NCI-H524 (cell line): Measurements from ENCODE around the gene LCT.
"Not testable (repeated sequence)": the region's sequence is repeated elsewhere in the genome, so short reads cannot be mapped to it uniquely, and the experiment has no call there.

Experiments used
- DNase-seq, 2 experiments: peaks; one replicate each; lab custom pipeline; 2025; lab: John Stamatoyannopoulos, UW

Gene LCT

GRCh38 chr2:135831180-135831812 is 5.7 kb downstream of the LCT start:
- DNase-seq, result no peak

GRCh38 chr2:135829378-135830135 is 7.4 kb downstream of the LCT start:
- peak in 1 of 2 experiments; percentile 25 for DNase-seq

GRCh38 chr2:135826544-135826943 is 10.4 kb downstream of the LCT start:
- no peak for DNase-seq

GRCh38 chr2:135825550-135826176 is 11.3 kb downstream of the LCT start:
- no peak for DNase-seq

GRCh38 chr2:135825131-135825530 is 11.9 kb downstream of the LCT start:
- DNase-seq, result no peak

GRCh38 chr2:135822855-135823254 is 14.1 kb downstream of the LCT start:
- DNase-seq, result no peak

- DNase-seq, result no peak
Observed at GRCh38 chr2:135821190-135821589, 15.8 kb downstream of the LCT start.

GRCh38 chr2:135820003-135820618 is 16.9 kb downstream of the LCT start:
- DNase-seq, result no peak

DNA sequence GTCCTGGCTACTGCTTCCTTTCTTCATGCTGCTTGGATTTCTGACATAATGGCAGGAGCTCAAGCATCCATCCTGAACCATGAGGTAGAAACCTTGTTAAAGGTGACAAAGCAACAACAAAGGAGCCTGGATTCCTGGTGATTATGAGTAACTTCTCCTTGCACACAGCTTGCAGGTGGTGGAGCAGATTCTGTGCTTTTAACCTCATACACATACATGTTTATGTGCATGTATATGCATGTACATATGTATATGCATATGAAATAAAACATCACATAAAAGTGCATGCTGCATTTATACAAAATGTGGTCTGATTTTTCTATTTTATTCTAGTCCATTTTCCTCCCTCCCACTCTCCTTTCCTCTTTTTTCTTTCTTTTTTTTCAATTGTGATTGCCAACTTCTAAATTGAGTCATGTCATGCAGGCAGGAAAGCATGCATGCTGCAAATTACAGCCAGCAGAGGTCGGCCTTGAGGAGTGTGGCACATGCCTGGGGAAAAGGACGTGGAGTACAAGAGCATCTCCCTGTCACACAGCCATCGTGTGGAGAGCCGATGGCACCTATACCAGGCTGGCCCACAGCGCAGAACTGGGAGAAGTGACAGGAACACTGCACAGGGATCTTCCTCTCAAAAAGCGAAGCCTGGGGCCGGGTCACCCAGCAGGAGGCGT is 17.9 kb downstream of the LCT start:
- DNase-seq, result peak in 1 of 2 experiments; percentile 20

- no peak for DNase-seq
Observed at GRCh38 chr2:135817951-135818350, 19.0 kb downstream of the LCT start.

- DNase-seq, result no peak
Observed at GRCh38 chr2:135817466-135817865, 19.5 kb downstream of the LCT start.

DNA sequence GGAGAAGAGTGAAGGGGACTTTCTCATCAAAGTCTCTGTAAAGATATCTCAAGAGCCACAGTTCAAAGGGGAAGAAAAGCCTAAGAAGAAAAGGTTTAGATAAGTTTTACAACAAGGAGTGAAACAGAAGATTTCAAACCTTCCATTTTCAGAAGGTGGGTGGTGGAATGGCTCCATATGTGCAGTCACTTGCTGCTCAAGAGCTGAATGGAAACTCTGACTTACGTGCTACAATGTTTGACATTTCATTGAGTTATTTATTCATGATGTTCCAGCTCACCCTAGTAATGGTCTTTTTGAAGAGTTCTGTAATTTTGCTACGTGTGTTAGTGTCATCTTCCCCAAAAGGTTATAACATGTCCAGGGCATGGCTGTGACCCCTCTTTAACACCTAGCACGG is 21.7 kb downstream of the LCT start:
- no peak for DNase-seq

- DNase-seq, result no peak
Observed at GRCh38 chr2:135812907-135813511, 24.0 kb downstream of the LCT start.

- not testable (repeated sequence) for DNase-seq
Observed at GRCh38 chr2:135807874-135808273, 29.1 kb downstream of the LCT start.

DNA sequence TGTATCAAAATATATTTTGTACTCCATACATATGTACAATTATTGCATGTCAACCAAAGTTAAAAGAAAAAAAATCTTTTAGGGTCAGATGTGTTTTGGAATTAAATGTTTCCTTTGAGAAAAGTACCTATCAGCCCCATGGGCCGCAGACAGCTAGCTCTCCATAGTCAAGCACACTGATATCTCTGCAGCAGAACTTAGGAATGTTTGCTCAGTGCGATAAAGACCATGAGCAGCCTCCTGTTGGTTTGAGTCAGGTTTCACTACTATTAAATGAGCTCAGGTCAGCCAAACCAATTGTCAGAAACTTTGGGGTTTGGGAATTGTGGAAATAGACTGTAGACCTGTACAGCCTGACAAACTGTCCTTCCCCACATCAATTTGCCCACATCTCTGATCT is 33.7 kb downstream of the LCT start:
- DNase-seq, result no peak

- DNase-seq, result no peak
Observed at GRCh38 chr2:135802350-135802749, 34.6 kb downstream of the LCT start.

GRCh38 chr2:135800513-135801460 is 36.2 kb downstream of the LCT start:
- no peak for DNase-seq

GRCh38 chr2:135799738-135800137 is 37.2 kb downstream of the LCT start:
- no peak for DNase-seq

- DNase-seq, result peak; percentile 2 to 44
Observed at GRCh38 chr2:135798762-135799161, 38.2 kb downstream of the LCT start.

DNA sequence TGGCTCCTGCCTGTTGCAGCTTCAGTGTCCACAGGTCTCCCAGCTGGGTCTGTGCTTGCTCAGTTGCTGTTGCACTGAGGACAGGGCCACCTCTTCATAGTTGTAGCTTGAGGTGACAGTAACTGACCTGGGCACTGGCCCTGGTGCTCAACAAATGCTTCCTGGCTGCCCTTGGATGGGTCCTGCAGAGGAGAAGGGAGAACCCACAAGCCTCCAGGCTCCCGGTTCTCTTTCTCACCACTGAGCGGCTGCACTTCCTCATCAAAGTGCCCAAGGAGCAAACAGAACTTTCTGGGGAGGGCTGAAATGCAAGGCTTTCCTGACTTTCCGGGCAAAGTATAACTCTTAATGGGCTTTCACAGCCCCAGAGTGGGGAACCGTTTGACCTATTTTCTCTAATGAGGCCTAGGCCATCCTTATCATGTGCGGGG is 38.7 kb downstream of the LCT start:
- no peak for DNase-seq
